DMS 273 (cell line): ENCODE results near the gene ZFYVE9.
A peak's percentile ranks its signal among the peaks of the same experiment; 100 is the strongest.

Experiments used
- DNase-seq: peaks from one replicate; lab custom pipeline; 2025; ENCODE audit not compliant: unreplicated experiment; lab: John Stamatoyannopoulos, UW

ZFYVE9 gene

DNA sequence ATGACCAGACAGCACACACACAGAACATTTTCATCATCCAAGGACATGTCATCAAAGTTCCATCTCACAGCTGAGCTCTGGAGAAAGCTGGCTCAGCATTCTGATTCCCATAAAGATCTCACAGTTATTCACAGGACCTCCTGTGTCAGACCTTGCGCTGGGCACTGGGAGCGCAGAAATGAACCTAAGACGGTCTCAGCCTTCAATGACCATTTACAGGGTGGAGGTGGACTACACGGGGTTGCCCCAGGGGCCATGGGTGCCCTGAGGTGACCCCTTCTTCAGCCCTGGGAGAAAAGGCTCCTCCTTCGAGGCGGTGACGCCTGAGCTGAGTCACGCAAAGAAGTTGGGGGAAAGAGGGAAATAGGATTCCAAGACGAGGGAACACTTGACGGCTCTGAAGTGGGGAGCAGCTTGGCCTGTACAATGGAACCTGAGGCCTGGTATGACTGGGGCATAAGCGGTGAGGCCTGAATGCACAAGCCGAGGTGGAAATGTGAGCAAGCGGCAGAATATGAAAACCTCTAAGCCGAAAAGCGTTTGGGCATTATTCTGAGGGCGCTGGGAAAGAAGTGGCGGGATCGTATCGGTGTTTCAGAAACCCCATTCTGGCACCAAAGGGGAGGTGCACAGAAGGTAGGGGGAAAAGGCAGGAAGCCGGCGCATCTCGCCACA, 223.3 kb downstream of the ZFYVE9 start:
- peak; percentile 67 for DNase-seq

DNA sequence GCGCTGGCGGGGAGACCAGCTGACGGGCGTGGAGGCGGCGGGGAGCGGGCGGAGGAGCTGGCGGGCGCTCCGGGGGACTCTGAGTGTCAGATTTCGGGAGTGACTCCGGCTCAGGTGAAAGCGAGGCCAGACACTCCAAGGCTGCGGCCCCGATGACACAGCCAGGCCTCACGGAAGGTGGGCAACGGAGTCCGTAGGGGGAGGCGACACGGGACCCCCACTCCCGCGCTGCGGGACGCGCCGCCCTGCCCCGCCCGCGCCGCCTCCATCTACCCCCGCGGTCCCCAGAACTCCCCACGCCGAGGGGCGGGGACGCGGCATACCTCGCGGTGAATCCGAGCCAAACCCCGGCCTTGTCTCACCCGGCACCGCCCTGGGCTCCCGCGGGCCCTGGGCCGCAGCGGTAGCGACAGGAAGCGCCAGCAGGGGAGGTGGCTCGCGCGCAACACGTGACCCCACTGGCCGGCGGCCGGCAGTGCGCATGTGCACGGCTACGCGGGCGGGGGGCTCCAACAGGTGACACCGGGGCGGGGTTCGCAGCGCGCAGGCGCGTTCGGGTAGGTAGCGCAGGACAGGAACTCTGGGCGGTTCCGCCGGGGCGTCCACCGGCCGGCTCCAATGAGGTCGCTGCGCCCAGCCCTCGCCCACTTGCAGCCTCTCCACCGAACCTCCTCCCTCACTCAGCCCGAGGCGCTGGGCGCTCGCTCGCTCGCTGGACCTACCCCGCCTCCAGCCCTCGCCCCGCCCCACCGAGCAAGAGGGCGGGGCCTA, 224.0 kb downstream of the ZFYVE9 start, which contains the start of gene CC2D1B:
Gene CC2D1B, minus strand, starts transcription at position 460 of the 771 bp plus-strand sequence. CDS start 1,585 bp downstream, outside the sequence.
- DNase-seq: peak; percentile 99

DNA sequence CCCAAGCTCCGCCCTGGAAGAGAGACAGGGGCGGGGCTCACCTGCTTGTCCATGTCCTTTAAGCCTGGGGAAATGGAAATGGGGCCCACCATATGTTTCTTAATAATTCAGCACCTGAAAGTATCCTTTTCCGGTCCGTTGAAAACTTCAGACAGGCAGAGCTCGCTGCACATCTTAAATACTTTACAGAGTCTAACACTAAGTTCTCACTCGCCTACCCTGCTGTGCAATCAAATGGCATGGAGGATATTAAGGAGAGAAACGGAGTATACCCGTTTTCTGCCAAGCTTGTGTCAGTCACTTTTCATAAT, 224.6 kb downstream of the ZFYVE9 start:
- no peak for DNase-seq

DNA sequence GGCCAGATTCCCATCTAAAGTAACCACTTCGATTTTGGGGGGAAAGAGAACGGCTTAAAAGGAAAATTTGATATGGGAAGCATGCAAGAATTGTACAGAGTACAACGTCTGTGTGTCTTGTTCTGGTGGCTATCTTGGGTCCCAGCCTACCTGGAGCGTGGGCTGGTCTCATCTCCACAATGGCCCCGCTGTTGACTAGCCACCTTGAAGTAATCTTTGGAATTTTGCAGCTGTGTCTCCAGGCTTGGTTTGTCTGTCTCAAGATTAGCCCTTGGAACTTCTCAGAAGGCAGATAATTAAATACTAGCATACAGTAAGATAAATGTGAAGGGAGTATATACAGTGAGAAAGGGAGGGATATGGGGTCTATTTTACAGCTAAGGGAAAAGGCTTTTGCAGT, 225.4 kb downstream of the ZFYVE9 start:
- no peak for DNase-seq

DNA sequence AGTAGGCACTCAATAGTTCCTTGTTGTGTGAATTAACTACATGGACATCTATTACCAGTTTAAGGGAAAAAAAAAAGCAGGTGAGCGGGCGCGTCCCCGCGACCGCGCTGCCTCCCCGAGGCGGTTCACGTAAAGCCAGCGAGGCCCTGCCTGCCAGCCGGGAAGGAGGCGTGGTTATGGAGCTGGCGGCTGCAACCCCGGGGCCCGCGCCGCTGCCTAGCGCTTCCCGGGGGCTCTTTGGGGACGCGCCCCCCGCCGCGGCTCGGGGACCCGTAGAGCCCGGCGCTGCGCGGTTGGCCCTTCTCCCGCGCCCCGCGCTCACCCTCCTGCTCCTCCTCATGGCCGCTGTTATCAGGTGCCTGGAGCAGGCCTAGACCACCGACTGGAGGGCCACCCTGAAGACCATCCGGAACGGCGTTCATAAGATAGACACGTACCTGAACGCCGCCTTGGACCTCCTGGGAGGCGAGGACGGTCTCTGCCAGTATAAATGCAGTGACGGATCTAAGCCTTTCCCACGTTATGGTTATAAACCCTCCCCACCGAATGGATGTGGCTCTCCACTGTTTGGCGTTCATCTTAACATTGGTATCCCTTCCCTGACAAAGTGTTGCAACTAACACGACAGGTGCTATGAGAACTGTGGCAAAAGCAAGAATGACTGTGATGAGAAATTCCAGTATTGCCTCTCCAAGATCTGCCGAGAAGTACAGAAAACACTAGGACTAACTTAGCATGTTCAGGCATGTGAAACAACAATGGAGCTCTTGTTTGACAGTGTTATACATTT, 226.7 kb downstream of the ZFYVE9 start:
- peak; percentile 87 for DNase-seq

DNA sequence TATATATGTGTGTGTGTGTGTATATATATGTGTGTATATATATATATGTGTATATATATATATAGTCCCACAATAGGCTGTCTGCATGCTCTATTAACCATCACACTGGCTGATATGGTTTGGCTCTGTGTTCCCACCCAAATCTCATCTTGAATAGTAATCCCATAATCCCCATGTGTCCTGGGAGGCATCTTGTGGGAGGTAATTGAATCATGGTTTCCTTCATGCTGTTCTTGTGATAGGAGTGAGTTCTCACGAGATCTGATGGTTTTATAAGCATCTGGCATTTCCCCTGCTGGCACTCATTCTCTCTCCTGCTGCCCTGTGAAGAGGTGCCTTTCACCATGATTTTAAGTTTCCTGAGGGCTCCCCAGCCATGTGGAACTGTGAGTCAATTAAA, 228.0 kb downstream of the ZFYVE9 start:
- DNase-seq: peak; percentile 22

DNA sequence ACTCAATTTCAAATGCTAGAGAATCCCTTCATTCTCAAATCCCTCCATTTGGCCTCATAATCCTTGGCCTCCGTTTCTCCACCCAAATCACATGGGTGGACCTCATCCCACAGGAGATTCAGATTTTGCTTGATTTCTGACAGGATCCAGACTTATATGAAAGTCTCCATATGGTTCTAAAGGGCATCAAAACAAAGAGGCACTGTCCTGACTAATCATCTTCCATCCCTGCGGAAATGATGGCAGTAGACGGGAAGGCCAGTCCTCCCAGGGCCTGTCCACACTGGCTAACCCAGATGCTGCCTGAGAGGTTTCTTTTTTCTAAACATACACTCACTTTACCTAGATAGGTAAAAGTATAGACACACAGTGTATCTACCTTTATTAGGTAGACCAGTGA, 243.5 kb downstream of the ZFYVE9 start:
- DNase-seq: no peak

DNA sequence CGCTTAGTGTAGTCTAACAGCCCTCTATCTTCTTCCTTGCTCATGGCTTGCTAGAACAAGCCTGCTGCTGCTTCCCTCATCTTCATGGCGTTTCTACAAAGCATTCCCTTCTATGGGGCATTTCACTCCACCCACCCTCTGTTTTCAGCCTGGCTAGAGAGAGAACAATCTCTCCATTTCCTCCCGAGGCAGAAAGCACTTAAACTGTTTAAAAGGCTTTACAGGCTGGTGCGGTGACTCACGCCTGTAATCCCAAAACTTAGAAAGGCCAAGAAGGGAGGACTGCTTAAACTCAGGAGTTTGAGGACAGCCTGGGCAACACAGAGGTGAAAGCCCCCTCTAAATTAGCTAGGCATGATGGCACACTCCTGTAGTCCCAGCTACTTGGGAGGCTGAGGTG, 244.6 kb downstream of the ZFYVE9 start:
- no peak for DNase-seq

DNA sequence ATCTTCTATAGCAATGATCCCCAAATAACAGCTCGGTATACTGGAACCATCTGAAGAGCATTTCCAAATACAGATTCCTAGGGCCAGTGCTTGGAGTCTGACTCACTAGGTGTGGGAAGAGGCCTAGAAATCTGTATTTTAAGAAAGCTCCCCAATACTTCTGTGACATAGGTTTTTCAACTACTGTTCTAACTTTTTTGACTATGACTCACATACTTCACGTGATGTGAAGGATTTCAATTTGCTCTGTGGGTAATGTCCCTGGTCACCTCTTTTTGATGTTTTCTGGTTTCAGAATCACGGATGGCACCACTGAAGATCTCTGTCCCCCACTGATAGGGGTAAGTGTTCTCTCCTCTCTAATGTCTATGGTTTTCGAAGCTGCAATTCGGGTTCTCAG, 251.3 kb downstream of the ZFYVE9 start:
- DNase-seq: no peak
